Medulla oblongata (tissue), 1 donor: ENCODE measurements around the gene SLC40A1.

ENCODE experiments used
- DNase-seq: peaks from one replicate; pipeline ENCODE4 v3.0.0-alpha.2; 2015; ENCODE audit errors: extremely low spot score

SLC40A1 gene

DNA sequence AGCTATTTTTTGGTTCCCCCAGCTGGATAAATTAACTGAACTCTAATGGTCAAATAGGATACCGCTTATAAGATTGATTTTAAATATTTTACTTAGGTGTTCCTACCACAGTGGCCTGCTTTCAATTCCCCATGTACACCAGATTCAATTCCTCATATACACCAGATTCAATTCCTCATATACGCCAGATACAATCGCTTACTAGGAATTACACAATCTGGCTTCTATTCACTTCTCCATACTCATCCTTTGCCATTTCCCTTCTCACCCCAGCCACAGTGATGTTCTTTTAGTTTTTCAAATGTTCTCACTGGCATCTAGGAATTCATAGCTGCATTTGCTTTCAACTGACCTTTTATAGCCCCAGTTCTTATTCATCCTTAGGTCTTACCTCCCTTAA, 66.5 kb downstream of the SLC40A1 start:
- peak; percentile 75 for DNase-seq

DNA sequence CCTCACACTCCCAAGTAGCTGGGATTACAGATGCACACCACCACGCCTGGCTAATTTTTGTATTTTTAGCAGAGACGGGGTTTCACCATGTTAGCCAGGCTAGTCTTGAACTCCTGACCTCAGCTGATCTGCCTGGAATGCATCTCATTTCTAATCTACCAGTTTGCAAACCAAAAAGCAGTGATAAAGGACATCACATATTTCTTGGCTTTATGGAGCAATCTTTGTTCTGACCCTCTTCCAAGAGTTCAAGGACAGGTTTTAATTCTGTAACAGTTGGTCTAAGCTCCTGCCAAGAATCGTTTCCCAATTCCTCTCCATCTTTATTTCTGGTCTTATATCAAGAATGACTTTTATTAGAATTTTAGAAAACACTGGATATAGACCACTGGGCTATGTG, 67.7 kb downstream of the SLC40A1 start:
- DNase-seq: no peak

DNA sequence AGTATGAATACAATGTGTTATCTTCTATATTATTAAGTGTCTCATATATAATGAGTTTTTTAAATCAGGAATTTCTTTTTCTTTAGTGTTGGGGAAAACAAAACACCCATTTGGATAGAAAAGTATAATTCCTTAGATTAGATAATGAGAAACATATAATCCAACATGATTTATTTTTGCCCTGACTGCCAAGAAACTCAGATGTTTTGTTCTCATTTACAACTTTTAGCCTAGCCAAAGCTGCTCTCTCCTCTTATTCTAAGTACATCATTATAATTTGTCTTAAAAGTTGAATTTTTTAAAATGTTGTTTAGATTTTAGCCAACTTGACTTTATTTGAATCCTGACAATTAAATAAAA, 68.6 kb downstream of the SLC40A1 start:
- DNase-seq: no peak

DNA sequence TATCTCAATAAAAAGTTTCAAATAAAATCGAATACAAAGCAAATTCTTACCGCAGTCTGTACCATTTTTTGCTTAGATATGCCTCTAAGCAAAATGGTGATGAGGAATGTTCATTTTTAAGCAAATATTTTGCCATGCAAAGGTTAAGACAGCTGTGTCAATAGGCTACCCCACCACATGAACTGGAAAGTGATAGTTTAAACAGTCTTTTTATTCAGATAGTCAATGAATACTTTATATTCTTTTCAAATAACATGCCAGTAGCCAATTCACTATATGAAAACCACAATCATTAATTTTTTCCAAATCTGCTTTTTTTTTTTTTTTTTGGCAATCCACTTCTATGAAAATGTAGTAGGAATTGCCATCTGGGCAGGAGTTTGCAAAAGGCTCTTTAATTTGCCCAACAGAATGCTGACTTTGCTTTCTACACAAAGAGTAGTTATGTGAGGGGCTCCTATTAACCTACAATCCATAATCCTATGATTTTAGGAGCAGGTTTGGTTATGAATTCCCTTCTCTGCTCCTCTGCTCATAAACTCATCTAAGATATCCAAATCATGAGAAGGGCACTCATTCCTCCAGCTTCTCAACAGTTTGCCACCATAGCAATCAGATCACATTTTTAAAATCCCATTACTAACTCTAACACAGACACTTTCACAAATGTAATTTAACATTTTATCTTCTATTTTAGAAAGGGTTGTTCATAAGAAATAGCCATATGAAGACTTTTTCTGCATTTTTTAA, 69.2 kb downstream of the SLC40A1 start:
- DNase-seq: no peak
